GM12875 (cell line): ENCODE measurements around the gene FLNC.

Experiments
- H3K4me3 ChIP-seq: one replicate; pipeline ENCODE4 v1.5.1; 2011; ENCODE audit warnings: low read depth, low read length, control low read depth
- CTCF ChIP-seq: IDR thresholded peaks from 2 replicates; pipeline ENCODE4 v1.5.1; 2011; ENCODE audit warnings: low read depth, mild to moderate bottlenecking, control low read depth, inconsistent platforms, low read length, moderate library complexity, borderline replicate concordance; ENCODE audit not compliant: insufficient read depth

FLNC gene

GRCh38 chr7:128902761-128903585 is 72.8 kb downstream of the FLNC start:
- no peak for TF ChIP-seq CTCF
- H3K4me3 ChIP-seq, result no peak overlapping the region

- no peak for TF ChIP-seq CTCF
- no peak overlapping the region for H3K4me3 ChIP-seq
These were observed 73.6 kb downstream of the FLNC start for GRCh38 chr7:128903621-128904361.

GRCh38 chr7:128904381-128905197 is 74.4 kb downstream of the FLNC start:
- TF ChIP-seq CTCF, result peak; percentile 53; the same call in 1 of the 2 replicates
- no peak overlapping the region for H3K4me3 ChIP-seq

- no peak for TF ChIP-seq CTCF
- H3K4me3 ChIP-seq, result no peak overlapping the region
These were observed 76.0 kb downstream of the FLNC start for GRCh38 chr7:128906001-128906765.

GRCh38 chr7:128906766-128907559 is 76.8 kb downstream of the FLNC start:
- H3K4me3 ChIP-seq, result no peak overlapping the region
- TF ChIP-seq CTCF, result no peak
